Neutrophil (primary cell): ENCODE measurements around the gene CYBA.

ENCODE experiments used
- H3K27ac ChIP-seq: fragments of 200-600 bp; sonication (generic); 2 replicates; pipeline ENCODE4 v1.5.1; 2016; ENCODE audit warnings: mild to moderate bottlenecking, moderate library complexity
- H3K27me3 ChIP-seq: fragments of 200-600 bp; sonication (generic); 2 replicates; pipeline ENCODE4 v1.6.0; 2016; ENCODE audit warnings: mild to moderate bottlenecking
- H3K36me3 ChIP-seq: fragments of 200-600 bp; sonication (generic); 2 replicates; pipeline ENCODE4 v1.5.1; 2017
- H3K4me1 ChIP-seq, 2 experiments: fragments of 200-600 bp in 1 of 2; sonication (generic) in 1 of 2; 1 replicate in 1 of 2; 2 replicates in 1 of 2; pipeline versions ENCODE4 v1.5.1 to v1.6.1; 2013 to 2016; ENCODE audit warnings: low read depth in 1 of 2, low read length in 1 of 2, mild to moderate bottlenecking in 1 of 2, moderate library complexity in 1 of 2; ENCODE audit not compliant: control insufficient read depth in 1 of 2, insufficient read depth in 1 of 2
- H3K4me3 ChIP-seq, 2 experiments: fragments of 200-600 bp in 1 of 2; sonication (generic) in 1 of 2; 1 replicate in 1 of 2; 2 replicates in 1 of 2; pipeline ENCODE4 v1.5.1; 2013 to 2016; ENCODE audit warnings: low read depth in 1 of 2, low read length in 1 of 2, mild to moderate bottlenecking in 1 of 2, moderate library complexity in 1 of 2
- H3K9me3 ChIP-seq: fragments of 200-600 bp; sonication (generic); 2 replicates; pipeline ENCODE4 v1.5.1; 2016
- TF ChIP-seq, protein P1 (sequence below): fragments of 200-600 bp; sonication (generic); IDR thresholded peaks from 2 replicates; pipeline ENCODE4 v1.5.1; 2016; ENCODE audit warnings: antibody characterized with exemption

The CYBA gene

DNA sequence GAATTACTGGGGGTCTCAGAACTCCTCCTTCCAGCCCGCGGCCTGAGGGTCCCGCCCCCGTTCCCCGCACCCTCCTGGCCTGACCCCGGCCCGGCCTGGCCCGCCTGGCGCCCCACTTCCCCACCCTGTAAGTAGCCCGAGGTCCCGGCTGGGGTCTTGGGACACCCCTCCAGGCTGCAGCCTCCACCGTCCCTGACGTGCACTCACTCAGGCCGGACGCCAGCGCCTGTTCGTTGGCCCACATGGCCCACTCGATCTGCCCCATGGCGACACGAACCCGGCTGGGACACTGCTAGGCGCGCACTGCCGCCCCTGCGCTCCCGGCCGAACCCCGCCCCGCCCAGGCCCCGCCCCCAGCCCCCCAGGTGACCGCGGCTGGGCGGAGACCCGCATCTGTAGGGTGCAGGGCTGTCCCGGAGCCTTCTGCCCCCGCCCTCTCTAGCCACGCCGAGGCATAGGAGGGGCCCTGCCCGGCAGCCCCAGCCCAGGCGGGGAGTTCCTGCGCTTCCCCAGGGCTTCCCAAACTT lies at the start of gene CYBA:
Gene CYBA (minus strand): TSS at position 305 of the 527 bp plus-strand sequence. CDS start 40 bp downstream, at position 265.
- no peaks in the 10 kb centered on the region for H3K27me3 ChIP-seq
- peak within 1 kb of the TSS; percentile 78 to 93 for H3K4me3 ChIP-seq
- peak within 1 kb of the TSS; percentile 95 for H3K27ac ChIP-seq
- TF ChIP-seq, protein P1, sequence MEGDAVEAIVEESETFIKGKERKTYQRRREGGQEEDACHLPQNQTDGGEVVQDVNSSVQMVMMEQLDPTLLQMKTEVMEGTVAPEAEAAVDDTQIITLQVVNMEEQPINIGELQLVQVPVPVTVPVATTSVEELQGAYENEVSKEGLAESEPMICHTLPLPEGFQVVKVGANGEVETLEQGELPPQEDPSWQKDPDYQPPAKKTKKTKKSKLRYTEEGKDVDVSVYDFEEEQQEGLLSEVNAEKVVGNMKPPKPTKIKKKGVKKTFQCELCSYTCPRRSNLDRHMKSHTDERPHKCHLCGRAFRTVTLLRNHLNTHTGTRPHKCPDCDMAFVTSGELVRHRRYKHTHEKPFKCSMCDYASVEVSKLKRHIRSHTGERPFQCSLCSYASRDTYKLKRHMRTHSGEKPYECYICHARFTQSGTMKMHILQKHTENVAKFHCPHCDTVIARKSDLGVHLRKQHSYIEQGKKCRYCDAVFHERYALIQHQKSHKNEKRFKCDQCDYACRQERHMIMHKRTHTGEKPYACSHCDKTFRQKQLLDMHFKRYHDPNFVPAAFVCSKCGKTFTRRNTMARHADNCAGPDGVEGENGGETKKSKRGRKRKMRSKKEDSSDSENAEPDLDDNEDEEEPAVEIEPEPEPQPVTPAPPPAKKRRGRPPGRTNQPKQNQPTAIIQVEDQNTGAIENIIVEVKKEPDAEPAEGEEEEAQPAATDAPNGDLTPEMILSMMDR = no peak
- H3K9me3 ChIP-seq = no peaks in the 10 kb centered on the region
- peaks cover 33% of the 10 kb centered on the region for H3K36me3 ChIP-seq
- H3K4me1 ChIP-seq = peaks cover 43 to 49% of the 10 kb centered on the region in 2 experiments

DNA sequence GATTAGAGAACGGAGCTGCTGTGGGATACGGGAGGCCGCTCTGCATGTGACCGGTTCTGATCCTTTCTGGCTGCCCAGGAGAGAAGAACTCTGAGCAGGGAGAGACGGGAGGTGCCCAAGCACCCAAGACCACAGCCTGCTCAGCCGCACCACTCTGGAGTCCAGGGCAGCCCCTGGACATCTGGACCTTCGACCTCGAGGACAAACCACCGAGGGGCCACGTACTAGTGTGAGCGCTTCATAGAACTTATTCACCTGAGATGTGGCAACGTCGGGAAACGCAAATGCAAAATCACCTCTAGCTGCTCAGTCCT lies 49.4 kb upstream of the CYBA start:
- Histone ChIP-seq H3K9me3 (no peaks in the 10 kb centered on the region), H3K4me3 (peak overlapping the region; percentile 91 to 99), H3K4me1 (peaks cover 76 to 78% of the 10 kb centered on the region in 2 experiments), H3K27ac (peak overlapping the region; percentile 100), H3K36me3 (peaks cover 60% of the 10 kb centered on the region), H3K27me3 (no peaks in the 10 kb centered on the region)
- TF ChIP-seq, protein P1 = no peak

DNA sequence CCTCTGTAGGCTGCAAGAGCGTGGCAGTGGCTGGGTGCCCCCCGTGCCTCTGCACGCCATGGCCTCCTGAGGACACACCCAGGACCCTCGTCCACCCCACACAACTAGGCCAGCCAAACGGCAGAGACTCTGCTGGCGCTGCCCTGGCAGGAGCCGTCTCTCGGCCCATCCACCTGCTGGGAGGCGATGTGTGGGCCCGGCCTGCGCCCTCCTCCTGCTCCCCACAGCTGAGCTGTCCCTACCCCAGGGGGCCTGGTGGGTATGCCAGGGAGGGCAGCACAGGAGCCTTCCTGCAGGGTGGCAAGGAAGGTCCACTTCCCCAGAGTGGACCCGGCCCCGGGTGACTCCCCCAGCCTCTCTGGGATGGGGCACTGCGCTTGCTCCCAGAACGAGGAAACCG lies 48.3 kb upstream of the CYBA start:
- TF ChIP-seq, protein P1 = no peak
- Histone ChIP-seq H3K36me3 (peaks cover 71% of the 10 kb centered on the region), H3K4me3 (peak overlapping the region; percentile 91 to 99), H3K27ac (peak overlapping the region; percentile 100), H3K27me3 (no peaks in the 10 kb centered on the region), H3K4me1 (peaks cover 65 to 67% of the 10 kb centered on the region in 2 experiments), H3K9me3 (no peaks in the 10 kb centered on the region)

DNA sequence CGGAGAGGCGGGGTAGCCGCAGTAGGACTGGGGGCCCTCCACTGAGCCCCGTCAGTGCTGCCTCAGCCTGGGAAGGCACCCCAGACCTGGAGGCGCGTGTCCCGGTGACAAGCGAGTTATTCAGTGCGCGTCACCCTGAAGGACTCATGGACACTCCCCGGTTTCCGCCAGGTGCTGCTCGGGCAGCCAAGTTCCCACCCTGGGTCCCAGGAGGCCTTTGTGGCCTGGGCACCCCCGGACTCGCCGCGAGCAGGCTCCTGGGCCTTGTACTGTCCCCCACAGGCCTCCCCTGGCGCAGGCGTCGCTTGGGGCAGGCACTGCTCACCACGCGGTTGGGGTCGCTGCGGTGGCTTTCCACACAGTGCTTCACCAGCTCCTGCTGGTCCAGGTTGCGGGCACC lies 47.8 kb upstream of the CYBA start:
- Histone ChIP-seq H3K36me3 (peaks cover 76% of the 10 kb centered on the region), H3K4me3 (no peak overlapping the region), H3K27ac (peak overlapping the region; percentile 100), H3K9me3 (no peaks in the 10 kb centered on the region), H3K27me3 (no peaks in the 10 kb centered on the region), H3K4me1 (peaks cover 61 to 63% of the 10 kb centered on the region in 2 experiments)
- TF ChIP-seq, protein P1 = no peak

DNA sequence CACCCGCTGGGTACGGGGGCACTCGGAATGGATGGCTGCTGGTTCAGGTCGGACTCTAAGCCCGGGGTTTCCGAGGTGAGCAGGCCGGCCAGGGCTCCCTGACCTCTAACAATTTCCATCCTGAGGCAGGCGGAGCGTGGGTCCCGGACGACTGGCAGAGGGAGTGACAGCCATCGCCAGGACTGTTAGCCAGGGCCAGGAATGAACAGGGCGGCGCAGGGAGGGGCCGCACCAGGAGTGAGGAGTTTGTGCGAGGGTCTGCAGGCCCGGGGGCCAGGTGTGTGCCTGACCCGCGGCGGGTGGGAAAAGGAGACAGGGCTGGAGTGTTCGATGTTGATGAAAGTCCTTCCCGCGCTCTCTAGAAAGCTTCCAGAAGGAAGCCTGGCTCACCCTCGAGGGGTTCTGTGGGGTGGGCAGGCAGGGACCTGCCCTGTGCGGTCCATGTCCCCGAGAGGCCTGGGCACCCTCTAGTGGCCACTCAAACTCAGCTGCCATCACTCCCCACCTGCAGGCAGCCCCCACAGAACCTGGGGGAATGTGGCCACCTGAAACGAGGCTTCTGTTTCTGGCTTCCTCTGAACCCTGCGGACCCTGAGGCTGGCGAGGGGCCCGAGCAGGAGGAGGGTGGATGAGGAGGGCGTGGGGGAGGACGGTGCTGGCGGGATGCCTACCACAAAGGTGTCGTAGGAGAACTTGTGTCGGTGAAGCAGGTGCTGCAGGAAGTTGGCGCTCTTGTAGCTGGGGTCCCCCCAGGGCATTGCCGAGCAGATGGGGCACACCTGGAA lies 47.2 kb upstream of the CYBA start:
- Histone ChIP-seq H3K36me3 (peaks cover 75% of the 10 kb centered on the region), H3K27ac (peak overlapping the region; percentile 100), H3K4me3 (no peak overlapping the region), H3K9me3 (no peaks in the 10 kb centered on the region), H3K4me1 (peaks cover 58 to 63% of the 10 kb centered on the region in 2 experiments), H3K27me3 (no peaks in the 10 kb centered on the region)
- TF ChIP-seq, protein P1 = peak; percentile 19
